ENCODE measurements around the gene TSPEAR. TPM values are rescaled to one million over a fixed set of nuclear protein-coding genes. Genes with fewer than 3 reads are reported as not detected.

TSPEAR gene
- total RNA-seq, 4 donors from 2014 or later: not detected

GRCh38 chr21:44524414-44525371, 186.7 kb downstream of the TSPEAR start:
- WGBS, 2 donors: 70 to 80% methylated on average over 2 of the region's 2 CpGs

GRCh38 chr21:44523567-44524413, 187.6 kb downstream of the TSPEAR start:
- H3K4me1 ChIP-seq: no peaks in the 10 kb centered on the region
- H3K36me3 ChIP-seq: no peaks in the 10 kb centered on the region
- WGBS, 2 donors: 82 to 89% methylated on average over 1 of the region's 1 CpG
- no peaks in the 10 kb centered on the region for H3K9me3 ChIP-seq
- H3K4me3 ChIP-seq: no peak overlapping the region
- TF ChIP-seq CTCF (IDR thresholded peaks at IDR 0.05) (no peak), POLR2A (IDR thresholded peaks at IDR 0.05) (no peak), EP300 (IDR thresholded peaks at IDR 0.05) (no peak)
- DNase-seq (ENCODE audit: low spot score in 2 of 2): no peak
- H3K27me3 ChIP-seq: no peaks in the 10 kb centered on the region
- H3K27ac ChIP-seq: no peak overlapping the region

More at GRCh38 chr21:44524414-44525371, 186.7 kb downstream of the TSPEAR start:
- H3K4me1 ChIP-seq: no peaks in the 10 kb centered on the region
- H3K9me3 ChIP-seq: no peaks in the 10 kb centered on the region
- H3K27ac ChIP-seq: no peak overlapping the region
- no peaks in the 10 kb centered on the region for H3K27me3 ChIP-seq
- no peak overlapping the region for H3K4me3 ChIP-seq
- no peaks in the 10 kb centered on the region for H3K36me3 ChIP-seq
- no peak for DNase-seq (ENCODE audit: low spot score in 2 of 2)
- TF ChIP-seq CTCF (IDR thresholded peaks at IDR 0.05): no peak
- no peak for TF ChIP-seq POLR2A (IDR thresholded peaks at IDR 0.05)

GRCh38 chr21:44522753-44523204, 188.6 kb downstream of the TSPEAR start:
- TF ChIP-seq CTCF (IDR thresholded peaks at IDR 0.05) (no peak), EP300 (IDR thresholded peaks at IDR 0.05) (no peak), POLR2A (IDR thresholded peaks at IDR 0.05) (no peak)
- whole genome bisulfite sequencing, 2 donors: 80 to 91% methylated on average over 1 of the region's 1 CpG

GRCh38 chr21:44521928-44522752, 189.2 kb downstream of the TSPEAR start:
- Histone ChIP-seq H3K9me3 (no peaks in the 10 kb centered on the region), H3K27ac (no peak overlapping the region), H3K27me3 (no peaks in the 10 kb centered on the region), H3K36me3 (no peaks in the 10 kb centered on the region), H3K4me1 (no peaks in the 10 kb centered on the region), H3K4me3 (no peak overlapping the region)
- TF ChIP-seq EP300 (IDR thresholded peaks at IDR 0.05) (no peak), CTCF (IDR thresholded peaks at IDR 0.05) (no peak), POLR2A (IDR thresholded peaks at IDR 0.05) (no peak)
- 83 to 85% methylated on average over 24 to 31 of the region's 33 CpGs for WGBS, 2 donors
- DNase-seq (ENCODE audit: low spot score in 2 of 2): no peak

More at GRCh38 chr21:44522753-44523204, 188.6 kb downstream of the TSPEAR start:
- no peaks in the 10 kb centered on the region for H3K27me3 ChIP-seq
- DNase-seq (ENCODE audit: low spot score in 2 of 2): no peak
- no peaks in the 10 kb centered on the region for H3K9me3 ChIP-seq
- H3K27ac ChIP-seq: no peak overlapping the region
- no peaks in the 10 kb centered on the region for H3K36me3 ChIP-seq
- H3K4me3 ChIP-seq: no peak overlapping the region
- H3K4me1 ChIP-seq: no peaks in the 10 kb centered on the region
